OCI-LY3 (cell line): ENCODE measurements around the gene BCO1.

Experiments used
- H2AFZ ChIP-seq: fragments of 200-600, 300-600 bp; shearing (Covaris generic); 2 replicates; pipeline ENCODE4 v1.6.0; 2014; ENCODE audit warnings: antibody characterized with exemption, low read depth, low read length
- H3K27ac ChIP-seq: fragments of 200-600, 300-600 bp; sonication (generic); 2 replicates; pipeline ENCODE4 v1.5.1; 2014; ENCODE audit warnings: mild to moderate bottlenecking, low read length, moderate library complexity, mixed read lengths
- H3K27me3 ChIP-seq: fragments of 200-600, 300-600 bp; sonication (generic); 2 replicates; pipeline ENCODE4 v1.6.1; 2014; ENCODE audit warnings: low read depth, low read length, mixed read lengths
- H3K36me3 ChIP-seq: fragments of 200-600, 300-600 bp; sonication (generic); replicated peaks from 2 replicates; pipeline ENCODE3; 2014; ENCODE audit warnings: low read depth, low read length, mixed read lengths
- H3K4me1 ChIP-seq: fragments of 300-600, 200-600 bp; sonication (generic); 2 replicates; pipeline ENCODE4 v1.6.1; 2014; ENCODE audit warnings: low read length, mixed read lengths
- H3K4me2 ChIP-seq: fragments of 200-600, 300-600 bp; sonication (generic); 2 replicates; pipeline ENCODE4 v1.6.1; 2014; ENCODE audit warnings: low read length, mixed read lengths
- H3K4me3 ChIP-seq: fragments of 300-600, 200-600 bp; sonication (generic); 2 replicates; pipeline ENCODE4 v1.5.1; 2014; ENCODE audit warnings: antibody characterized with exemption, mild to moderate bottlenecking, low read length, moderate library complexity
- H3K79me2 ChIP-seq: fragments of 300-600, 200-600 bp; shearing (Covaris generic); 2 replicates; pipeline ENCODE4 v1.6.1; 2014; ENCODE audit warnings: mild to moderate bottlenecking, low read length, mixed read lengths
- H3K9ac ChIP-seq: fragments of 300-600, 200-600 bp; shearing (Covaris generic); 2 replicates; pipeline ENCODE4 v1.6.0; 2014; ENCODE audit warnings: mild to moderate bottlenecking, low read length, moderate library complexity
- H3K9me3 ChIP-seq: fragments of 200-600, 300-600 bp; shearing (Covaris generic); 2 replicates; pipeline ENCODE4 v1.6.1; 2014; ENCODE audit warnings: low read length, mixed read lengths; ENCODE audit not compliant: insufficient read depth
- H4K20me1 ChIP-seq: fragments of 200-600, 300-600 bp; sonication (generic); 2 replicates; pipeline ENCODE4 v1.6.1; 2016; ENCODE audit warnings: low read length, mixed read lengths; ENCODE audit not compliant: insufficient read depth
- EZH2phosphoT487 ChIP-seq: fragments of 200-600 bp; shearing (Covaris generic); IDR thresholded peaks from 2 replicates; pipeline ENCODE4 v1.6.1; 2018; ENCODE audit warnings: antibody characterized with exemption, mixed run types, low read depth
- TF ChIP-seq, protein P1 (sequence below): fragments of 200-600, 300-600 bp; sonication (generic); IDR thresholded peaks from 2 replicates; pipeline ENCODE4 v1.5.1; 2014; ENCODE audit warnings: antibody characterized with exemption, low read length, low read depth

Gene BCO1

DNA sequence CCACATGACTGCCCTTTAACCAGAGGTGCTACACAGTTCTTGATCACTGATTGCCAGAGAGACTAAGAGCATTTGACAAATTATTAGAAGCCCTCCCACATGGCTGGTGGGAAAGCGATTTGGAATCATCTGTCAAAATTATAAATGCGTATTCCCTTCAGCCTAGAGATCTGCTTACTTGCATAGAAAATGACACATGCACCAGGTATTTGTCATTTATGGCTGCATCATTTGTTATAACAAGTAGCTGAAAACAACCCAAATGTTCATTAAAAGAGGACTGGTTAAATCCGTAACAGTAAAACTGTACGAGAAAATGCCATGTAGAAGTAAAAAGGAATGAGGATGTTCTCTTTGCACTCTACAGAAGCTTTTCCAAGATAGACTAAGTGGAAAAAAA lies 21.4 kb downstream of the BCO1 start:
- Histone ChIP-seq H3K4me2 (no peak overlapping the region), H3K27ac (no peak overlapping the region)

DNA sequence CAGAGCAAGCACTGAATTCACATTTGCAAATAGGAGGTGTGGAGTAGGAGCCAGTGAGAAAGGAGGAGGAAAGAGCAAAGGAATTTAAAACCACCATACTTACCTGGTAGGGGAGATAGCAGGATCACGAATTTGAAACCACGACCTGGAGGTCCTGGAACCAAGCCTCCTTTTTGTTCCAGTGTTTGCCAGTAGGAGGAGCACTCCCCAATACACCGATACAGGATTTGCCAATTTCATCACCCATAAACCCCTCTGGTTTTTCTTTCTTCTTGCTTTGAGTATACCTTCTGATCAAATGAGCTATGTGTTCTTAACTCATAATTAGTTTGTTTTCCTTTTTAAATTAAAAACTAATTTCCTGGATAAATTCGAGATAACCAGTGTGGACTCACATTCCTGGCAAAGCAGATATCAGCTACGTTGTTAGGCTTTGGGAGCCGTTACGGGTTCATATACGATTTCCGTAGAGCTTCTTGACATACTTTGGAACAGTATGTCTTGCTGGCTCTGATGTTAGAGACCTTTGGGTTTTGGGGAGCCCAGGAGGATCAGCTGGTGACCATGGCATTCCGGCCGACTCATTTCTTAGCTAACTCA lies 22.7 kb downstream of the BCO1 start:
- Histone ChIP-seq H2AFZ (no peak overlapping the region), H3K36me3 (no peaks in the 10 kb centered on the region), H3K4me2 (no peak overlapping the region), H3K27me3 (no peaks in the 10 kb centered on the region), H3K9me3 (no peaks in the 10 kb centered on the region), H4K20me1 (no peaks in the 10 kb centered on the region), H3K4me3 (no peak overlapping the region), H3K79me2 (no peaks in the 10 kb centered on the region), H3K27ac (no peak overlapping the region), H3K4me1 (no peaks in the 10 kb centered on the region), H3K9ac (no peak overlapping the region)
- no peak for TF ChIP-seq EZH2phosphoT487
- TF ChIP-seq, protein P1, sequence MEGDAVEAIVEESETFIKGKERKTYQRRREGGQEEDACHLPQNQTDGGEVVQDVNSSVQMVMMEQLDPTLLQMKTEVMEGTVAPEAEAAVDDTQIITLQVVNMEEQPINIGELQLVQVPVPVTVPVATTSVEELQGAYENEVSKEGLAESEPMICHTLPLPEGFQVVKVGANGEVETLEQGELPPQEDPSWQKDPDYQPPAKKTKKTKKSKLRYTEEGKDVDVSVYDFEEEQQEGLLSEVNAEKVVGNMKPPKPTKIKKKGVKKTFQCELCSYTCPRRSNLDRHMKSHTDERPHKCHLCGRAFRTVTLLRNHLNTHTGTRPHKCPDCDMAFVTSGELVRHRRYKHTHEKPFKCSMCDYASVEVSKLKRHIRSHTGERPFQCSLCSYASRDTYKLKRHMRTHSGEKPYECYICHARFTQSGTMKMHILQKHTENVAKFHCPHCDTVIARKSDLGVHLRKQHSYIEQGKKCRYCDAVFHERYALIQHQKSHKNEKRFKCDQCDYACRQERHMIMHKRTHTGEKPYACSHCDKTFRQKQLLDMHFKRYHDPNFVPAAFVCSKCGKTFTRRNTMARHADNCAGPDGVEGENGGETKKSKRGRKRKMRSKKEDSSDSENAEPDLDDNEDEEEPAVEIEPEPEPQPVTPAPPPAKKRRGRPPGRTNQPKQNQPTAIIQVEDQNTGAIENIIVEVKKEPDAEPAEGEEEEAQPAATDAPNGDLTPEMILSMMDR: peak; percentile 64

More for the DNA sequence above, 21.4 kb downstream of the BCO1 start:
- no peaks in the 10 kb centered on the region for H3K36me3 ChIP-seq
- no peak overlapping the region for H3K4me3 ChIP-seq
- no peaks in the 10 kb centered on the region for H4K20me1 ChIP-seq
- no peak overlapping the region for H3K9ac ChIP-seq
- no peak for TF ChIP-seq EZH2phosphoT487
- TF ChIP-seq, protein P1: no peak
- no peaks in the 10 kb centered on the region for H3K4me1 ChIP-seq
- H3K79me2 ChIP-seq: no peaks in the 10 kb centered on the region
- H2AFZ ChIP-seq: no peak overlapping the region
- H3K9me3 ChIP-seq: no peaks in the 10 kb centered on the region
- H3K27me3 ChIP-seq: no peaks in the 10 kb centered on the region

DNA sequence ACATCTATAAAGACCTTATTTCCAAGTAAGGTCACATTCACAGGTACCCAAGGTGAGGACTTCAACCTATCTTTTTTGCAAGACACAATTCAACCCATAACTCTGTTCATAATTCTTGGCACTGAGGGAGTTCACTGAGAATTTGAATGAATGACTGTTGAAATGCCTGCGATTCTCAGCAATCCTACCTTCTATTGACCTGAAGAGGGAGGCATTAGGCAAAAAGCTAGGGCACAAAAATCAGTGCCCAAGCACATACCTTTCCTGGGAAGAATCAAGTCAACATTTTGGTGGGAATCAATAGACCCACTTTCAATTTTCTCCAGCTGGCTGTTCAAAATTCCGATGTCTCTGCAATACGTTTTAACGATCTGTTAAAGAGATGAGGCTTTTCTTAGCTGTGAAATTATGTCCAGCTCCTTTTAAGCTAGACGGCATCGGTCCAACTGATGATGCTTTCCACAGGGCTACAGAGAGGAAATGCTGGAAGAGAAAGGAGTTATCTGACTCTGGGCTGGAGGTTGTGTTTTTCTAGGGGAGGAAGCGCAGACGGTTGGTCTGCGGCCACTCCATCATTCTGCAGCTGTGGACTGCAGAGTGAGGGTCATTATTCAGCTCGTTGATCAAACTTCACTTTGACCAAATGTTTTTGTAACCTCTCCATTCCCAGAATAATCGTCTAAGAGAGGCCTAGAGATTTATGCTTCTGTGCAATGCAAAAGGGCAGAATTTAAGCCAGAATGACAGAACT lies 25.2 kb downstream of the BCO1 start:
- no peaks in the 10 kb centered on the region for H4K20me1 ChIP-seq
- no peak for TF ChIP-seq EZH2phosphoT487
- TF ChIP-seq, protein P1: no peak
- H3K27ac ChIP-seq: no peak overlapping the region

DNA sequence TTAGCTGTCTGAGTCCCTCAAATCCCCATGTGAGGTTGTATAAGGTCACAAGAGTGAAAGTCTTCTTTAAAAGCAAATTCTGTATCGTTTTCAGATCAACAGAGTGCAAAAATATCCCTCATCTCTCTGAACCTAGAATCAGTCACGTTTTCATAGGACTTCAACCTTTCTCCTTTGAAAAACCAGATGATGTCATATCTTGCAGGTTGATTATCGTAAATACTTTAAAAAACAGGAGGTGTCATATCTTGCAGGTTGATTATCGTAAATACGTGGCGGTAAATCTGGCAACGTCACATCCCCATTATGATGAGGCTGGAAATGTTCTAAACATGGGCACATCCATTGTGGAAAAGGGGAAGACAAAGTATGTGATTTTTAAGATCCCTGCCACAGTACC lies 25.9 kb downstream of the BCO1 start:
- Histone ChIP-seq H4K20me1 (no peaks in the 10 kb centered on the region), H3K79me2 (no peaks in the 10 kb centered on the region), H2AFZ (no peak overlapping the region), H3K36me3 (no peaks in the 10 kb centered on the region), H3K27me3 (no peaks in the 10 kb centered on the region), H3K4me2 (no peak overlapping the region), H3K4me1 (no peaks in the 10 kb centered on the region), H3K9ac (no peak overlapping the region), H3K4me3 (no peak overlapping the region), H3K9me3 (no peaks in the 10 kb centered on the region), H3K27ac (no peak overlapping the region)
- TF ChIP-seq EZH2phosphoT487: no peak
- TF ChIP-seq, protein P1: no peak

More for the DNA sequence above, 25.2 kb downstream of the BCO1 start:
- no peak overlapping the region for H3K4me3 ChIP-seq
- H3K9me3 ChIP-seq: no peaks in the 10 kb centered on the region
- no peaks in the 10 kb centered on the region for H3K4me1 ChIP-seq
- no peak overlapping the region for H3K9ac ChIP-seq
- no peaks in the 10 kb centered on the region for H3K36me3 ChIP-seq
- H3K27me3 ChIP-seq: no peaks in the 10 kb centered on the region
- no peaks in the 10 kb centered on the region for H3K79me2 ChIP-seq
- H3K4me2 ChIP-seq: no peak overlapping the region
- no peak overlapping the region for H2AFZ ChIP-seq
